ENCODE results near the gene GALNT3.

The GALNT3 gene

GRCh38 chr2:165793779-165794535, at the start of gene GALNT3:
Gene GALNT3 (minus strand): TSS chr2:165794247. CDS start chr2:165770700, 23,547 bp downstream.
- peak; percentile 34 for DNase-seq

DNA sequence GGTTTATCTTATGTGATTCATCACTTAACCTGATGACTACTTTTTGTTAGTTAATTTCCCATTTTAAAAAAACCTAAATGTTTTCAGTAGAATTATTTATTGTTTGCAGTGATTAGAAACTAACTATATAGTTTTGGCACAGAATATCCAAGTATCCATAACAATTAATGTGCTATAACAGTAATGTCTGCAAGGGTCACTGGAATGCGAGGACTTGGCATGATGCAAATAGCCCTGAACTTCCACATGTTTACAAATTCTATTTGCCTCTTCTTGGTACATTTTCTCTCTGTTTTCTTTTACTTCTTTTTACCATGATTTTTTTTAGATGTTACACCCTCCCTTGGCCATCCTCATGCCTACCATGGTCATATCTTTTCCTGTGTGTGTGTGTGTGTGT, 49.3 kb upstream of the GALNT3 start:
- DNase-seq, result no peak

DNA sequence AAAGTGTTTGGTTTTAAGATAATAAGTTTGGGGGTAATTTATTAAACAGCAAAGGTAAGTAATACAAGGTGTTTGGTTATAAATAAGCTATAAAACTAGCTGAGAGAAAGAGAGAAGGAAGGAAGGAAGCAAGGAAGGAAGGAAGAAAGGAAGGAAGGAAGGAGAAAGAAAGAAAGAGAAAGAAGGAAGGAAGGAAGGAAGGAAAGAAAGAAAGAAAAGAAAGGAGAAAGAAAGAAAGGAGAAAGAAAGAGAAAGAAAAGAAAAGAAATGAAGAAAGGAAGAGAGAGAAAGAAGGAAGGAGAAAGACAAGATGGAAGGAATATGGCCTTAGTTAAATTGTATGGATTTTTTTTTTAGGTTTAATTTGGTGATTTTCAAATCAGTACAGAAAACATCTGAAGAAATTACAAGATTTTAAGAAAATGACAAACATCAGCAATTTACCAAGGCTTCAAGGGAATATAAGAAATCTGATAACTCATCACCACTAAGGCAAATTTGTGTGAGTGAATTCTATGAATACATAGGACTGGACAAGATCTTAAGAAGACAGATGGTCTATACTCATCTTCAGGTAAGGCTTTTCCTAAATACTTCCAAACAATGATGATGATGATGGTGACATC, 46.4 kb upstream of the GALNT3 start:
- DNase-seq, result no peak

GRCh38 chr2:165839610-165840009, 45.6 kb upstream of the GALNT3 start:
- no peak for DNase-seq

- DNase-seq, result no peak
Measured at GRCh38 chr2:165837122-165837521, 43.1 kb upstream of the GALNT3 start.

GRCh38 chr2:165835363-165835762, 41.3 kb upstream of the GALNT3 start:
- no peak for DNase-seq

DNA sequence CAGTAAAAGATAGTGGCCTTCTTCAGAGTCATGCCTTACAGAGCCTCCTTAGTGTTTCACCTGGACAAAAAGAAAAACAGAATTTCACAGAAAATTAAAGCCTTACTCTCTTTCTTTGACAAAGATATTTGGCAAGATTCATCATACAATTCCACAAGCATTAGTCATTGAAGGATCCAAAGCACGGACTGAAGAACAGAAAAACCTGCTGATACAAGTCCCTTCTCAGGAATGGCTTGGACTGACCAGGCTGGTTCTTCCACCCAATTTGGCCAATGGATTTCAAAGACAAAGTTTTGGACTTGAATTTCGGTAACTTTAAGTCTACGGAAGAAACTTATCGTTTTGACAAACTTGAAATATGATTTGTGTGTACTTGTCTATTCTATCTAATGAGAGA, 39.1 kb upstream of the GALNT3 start:
- no peak for DNase-seq

GRCh38 chr2:165827921-165828276, 33.9 kb upstream of the GALNT3 start:
- DNase-seq, result no peak

DNA sequence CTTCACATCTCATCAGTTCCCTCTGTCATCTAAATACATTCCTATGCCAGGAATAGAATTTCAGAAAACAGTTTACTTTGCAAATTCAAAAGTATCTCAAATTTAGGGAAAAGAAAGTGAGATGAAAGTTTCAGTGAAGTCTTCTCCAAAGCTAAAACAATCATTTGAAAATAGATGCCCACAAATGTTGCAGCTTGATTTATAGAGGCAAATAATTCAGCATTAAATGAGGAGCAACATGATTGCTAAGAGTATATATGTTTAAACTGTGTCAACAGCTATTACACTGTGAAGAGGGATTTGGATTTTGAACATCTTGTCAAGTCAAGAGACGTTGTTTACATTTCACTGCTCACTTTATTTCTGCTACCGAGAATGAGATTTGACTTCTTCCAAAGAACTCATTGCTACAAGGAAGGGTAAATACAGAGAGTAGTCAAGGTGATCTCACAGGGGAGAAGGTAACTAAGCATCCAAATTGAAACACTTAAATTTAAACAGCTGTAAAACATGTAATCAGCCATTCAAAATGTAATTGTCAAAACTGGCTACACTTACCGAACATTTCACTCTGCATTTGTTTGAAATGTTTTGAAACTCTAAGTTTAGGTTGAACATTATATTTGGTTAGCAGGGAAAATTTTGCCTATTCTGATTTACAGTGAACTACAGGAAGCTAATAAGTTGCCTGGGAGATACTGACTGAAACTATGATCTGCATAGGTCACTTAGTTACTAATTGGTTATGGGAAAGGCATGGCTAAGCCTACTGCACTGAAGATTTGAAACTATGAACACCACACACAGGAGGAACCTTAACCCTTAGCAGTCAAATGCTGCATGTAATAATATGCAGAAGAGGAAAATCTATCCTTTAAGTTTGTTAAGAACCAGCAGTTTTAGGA, 33.2 kb upstream of the GALNT3 start:
- DNase-seq, result no peak

GRCh38 chr2:165825041-165825440, 31.0 kb upstream of the GALNT3 start:
- no peak for DNase-seq

- DNase-seq, result no peak
Measured at GRCh38 chr2:165820296-165820695, 26.2 kb upstream of the GALNT3 start.

- no peak for DNase-seq
Measured at GRCh38 chr2:165818920-165819319, 24.9 kb upstream of the GALNT3 start.

DNA sequence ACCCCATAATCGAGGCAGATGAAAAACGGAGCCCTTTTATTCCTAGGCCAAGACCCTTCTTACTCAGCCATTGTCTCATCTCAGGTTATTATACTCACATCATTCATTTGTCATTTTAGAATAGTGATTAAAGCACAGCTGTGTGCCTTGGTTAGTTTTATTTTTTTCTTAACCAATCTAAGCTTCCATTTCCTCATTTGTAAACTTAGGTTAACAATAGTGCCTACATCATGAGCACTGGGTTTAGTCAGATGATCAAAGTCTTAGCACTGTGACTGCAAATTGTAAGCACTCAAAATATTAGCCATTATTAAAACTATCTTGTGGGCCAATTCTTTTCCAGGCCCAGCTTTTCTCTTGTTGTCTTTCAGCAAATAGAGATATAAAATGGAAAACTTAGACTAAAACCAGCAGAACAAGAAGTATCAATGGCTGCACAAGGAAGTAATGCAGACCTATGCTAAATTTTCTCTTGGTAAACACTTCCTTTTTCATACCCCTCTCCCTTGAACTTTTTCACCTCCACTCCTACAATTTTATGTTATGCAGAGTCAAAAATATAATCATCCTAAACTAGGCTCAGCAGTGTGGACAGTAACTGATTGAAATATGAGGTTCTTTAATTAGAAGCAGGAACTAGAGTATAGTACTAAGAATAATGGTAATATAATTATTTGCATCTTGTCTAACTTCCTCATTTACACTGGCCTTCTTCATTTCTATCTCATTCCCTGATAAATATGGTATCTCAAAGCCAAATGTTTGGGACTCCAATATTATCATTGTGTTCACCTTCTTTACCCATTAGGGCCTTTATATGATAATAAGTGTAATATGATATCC, 21.5 kb upstream of the GALNT3 start:
- no peak for DNase-seq

DNA sequence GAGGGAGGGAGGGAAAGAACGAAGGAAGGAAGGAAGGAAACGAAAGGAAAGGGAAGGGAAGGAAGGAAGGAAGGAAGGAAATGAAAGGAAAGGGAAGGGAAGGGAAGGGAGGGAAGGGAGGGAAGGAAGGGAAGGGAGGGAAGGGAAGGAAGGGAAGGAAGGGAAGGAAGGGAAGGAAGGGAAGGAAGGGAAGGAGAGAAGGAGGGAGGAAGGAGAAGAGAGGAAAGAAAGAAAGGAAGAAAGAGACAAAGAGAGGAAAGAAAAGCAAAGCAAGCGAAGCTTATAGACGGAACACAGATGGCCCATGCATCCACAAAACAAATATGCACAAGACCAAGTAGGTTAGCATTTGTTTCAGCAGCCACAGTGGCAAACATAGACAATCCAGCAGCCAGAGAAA, 20.4 kb upstream of the GALNT3 start:
- DNase-seq, result no peak

GRCh38 chr2:165811592-165812370, 17.7 kb upstream of the GALNT3 start:
- no peak for DNase-seq

DNA sequence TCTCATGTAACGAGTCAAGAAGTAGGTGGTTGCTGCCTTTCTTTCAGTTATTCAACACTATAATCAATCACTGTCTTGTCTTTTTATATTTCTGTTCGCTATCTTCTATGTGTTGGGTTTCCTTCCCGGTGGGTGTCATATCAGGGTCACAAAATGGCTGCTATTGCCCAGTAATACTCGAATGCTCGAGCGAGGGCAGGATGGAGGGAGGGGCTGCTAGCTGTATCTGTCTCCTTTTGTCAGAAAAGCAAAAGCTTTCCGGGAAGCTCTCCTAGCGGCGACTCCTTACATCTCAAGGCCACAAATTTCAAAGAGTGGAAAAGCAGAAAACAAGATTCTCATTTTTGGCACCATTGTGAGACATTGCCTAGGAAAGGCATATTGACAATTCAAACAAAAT, 16.4 kb upstream of the GALNT3 start:
- no peak for DNase-seq

DNA sequence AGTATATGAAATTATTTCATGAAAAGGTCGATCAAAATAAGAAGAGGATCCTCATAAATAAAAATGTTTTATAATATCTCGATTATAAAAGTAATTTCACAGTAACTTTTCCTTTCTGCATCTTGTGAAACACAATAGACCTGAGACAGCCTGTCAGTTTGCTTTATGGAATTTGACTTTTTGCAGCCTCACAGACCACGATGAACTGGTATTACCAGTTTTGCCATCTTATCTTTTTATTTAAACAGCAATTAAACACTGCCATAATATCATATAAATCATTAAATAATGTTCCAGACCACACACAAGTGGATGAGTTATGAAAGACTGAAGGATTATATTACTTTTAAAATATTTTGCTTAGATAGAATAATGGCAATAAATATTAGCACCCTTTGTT, 10.7 kb upstream of the GALNT3 start:
- no peak for DNase-seq

- DNase-seq, result no peak
Measured at GRCh38 chr2:165803123-165803760, 9.2 kb upstream of the GALNT3 start.

GRCh38 chr2:165801176-165801575, 7.1 kb upstream of the GALNT3 start:
- DNase-seq, result no peak

- DNase-seq, result no peak
Measured at GRCh38 chr2:165796819-165797530, 2.9 kb upstream of the GALNT3 start.

DNA sequence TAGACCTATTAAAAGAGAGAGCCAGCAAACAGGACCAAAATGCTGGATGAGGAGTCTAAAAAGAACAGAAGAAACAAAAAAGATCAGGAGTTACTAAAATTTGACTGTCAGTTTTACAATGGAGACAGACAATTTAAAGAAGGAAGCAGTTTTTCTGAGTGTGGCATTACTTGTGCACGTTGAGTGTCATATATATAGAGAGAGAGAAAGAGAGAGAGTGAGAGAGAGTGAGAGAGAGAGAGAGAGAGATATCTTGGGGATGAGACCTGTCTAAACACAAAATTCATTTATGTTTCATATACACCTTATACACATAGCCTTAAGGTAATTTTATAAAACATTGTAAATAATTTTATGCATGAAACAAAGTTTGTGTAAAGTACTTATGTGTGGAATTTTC, 2.1 kb upstream of the GALNT3 start:
- no peak for DNase-seq

Measured in activated CD8-positive, alpha-beta memory T cell treated with anti-CD3 and anti-CD28 coated beads, Interleukin-2, amount 50 U/mL, for 4 hours (primary cell).